GM18511 (cell line): Measurements from ENCODE around the gene GRID1.

Experiments used
- ATAC-seq: cut with Tn5 transposase; IDR thresholded peaks from one replicate; pipeline ENCODE4 v1.9.1; 2021; ENCODE audit warnings: mild to moderate bottlenecking, moderate library complexity; ENCODE audit not compliant: unreplicated experiment

GRID1 gene

GRCh38 chr10:86316990-86317389 is 49.6 kb downstream of the GRID1 start:
- no peak for ATAC-seq

- ATAC-seq = no peak
Measured at GRCh38 chr10:86316274-86316835, 50.2 kb downstream of the GRID1 start.

- ATAC-seq = no peak
Measured at GRCh38 chr10:86315549-86315942, 51.0 kb downstream of the GRID1 start.

- ATAC-seq = no peak
Measured at GRCh38 chr10:86314616-86315548, 51.7 kb downstream of the GRID1 start.

- no peak for ATAC-seq
Measured at GRCh38 chr10:86313621-86314041, 53.0 kb downstream of the GRID1 start.

- no peak for ATAC-seq
Measured at GRCh38 chr10:86312701-86313270, 53.8 kb downstream of the GRID1 start.

GRCh38 chr10:86311906-86312305 is 54.7 kb downstream of the GRID1 start:
- no peak for ATAC-seq

GRCh38 chr10:86311190-86311589 is 55.4 kb downstream of the GRID1 start:
- no peak for ATAC-seq

GRCh38 chr10:86310702-86311101 is 55.9 kb downstream of the GRID1 start:
- ATAC-seq = no peak

GRCh38 chr10:86310291-86310690 is 56.3 kb downstream of the GRID1 start:
- ATAC-seq = no peak

GRCh38 chr10:86308056-86308455 is 58.5 kb downstream of the GRID1 start:
- ATAC-seq = no peak

GRCh38 chr10:86306628-86307278 is 59.8 kb downstream of the GRID1 start:
- ATAC-seq = no peak

- no peak for ATAC-seq
Measured at GRCh38 chr10:86305521-86305920, 61.1 kb downstream of the GRID1 start.

GRCh38 chr10:86304436-86304835 is 62.2 kb downstream of the GRID1 start:
- no peak for ATAC-seq

- ATAC-seq = no peak
Measured at GRCh38 chr10:86303626-86304025, 63.0 kb downstream of the GRID1 start.

- no peak for ATAC-seq
Measured at GRCh38 chr10:86301971-86302370, 64.6 kb downstream of the GRID1 start.

- no peak for ATAC-seq
Measured at GRCh38 chr10:86300931-86301830, 65.4 kb downstream of the GRID1 start.

GRCh38 chr10:86300399-86300925 is 66.1 kb downstream of the GRID1 start:
- no peak for ATAC-seq

GRCh38 chr10:86299562-86299961 is 67.0 kb downstream of the GRID1 start:
- no peak for ATAC-seq

GRCh38 chr10:86298501-86299001 is 68.0 kb downstream of the GRID1 start:
- ATAC-seq = no peak
